ENCODE data around the gene ZNF581. TPM values are rescaled to one million over a fixed set of nuclear protein-coding genes. Genes with fewer than 3 reads are reported as not detected.
A peak's percentile ranks its signal among the peaks of the same experiment; 100 is the strongest.

ZNF581 gene
- total RNA-seq, 1 experiment from 2014 or later = 37.5 TPM

DNA sequence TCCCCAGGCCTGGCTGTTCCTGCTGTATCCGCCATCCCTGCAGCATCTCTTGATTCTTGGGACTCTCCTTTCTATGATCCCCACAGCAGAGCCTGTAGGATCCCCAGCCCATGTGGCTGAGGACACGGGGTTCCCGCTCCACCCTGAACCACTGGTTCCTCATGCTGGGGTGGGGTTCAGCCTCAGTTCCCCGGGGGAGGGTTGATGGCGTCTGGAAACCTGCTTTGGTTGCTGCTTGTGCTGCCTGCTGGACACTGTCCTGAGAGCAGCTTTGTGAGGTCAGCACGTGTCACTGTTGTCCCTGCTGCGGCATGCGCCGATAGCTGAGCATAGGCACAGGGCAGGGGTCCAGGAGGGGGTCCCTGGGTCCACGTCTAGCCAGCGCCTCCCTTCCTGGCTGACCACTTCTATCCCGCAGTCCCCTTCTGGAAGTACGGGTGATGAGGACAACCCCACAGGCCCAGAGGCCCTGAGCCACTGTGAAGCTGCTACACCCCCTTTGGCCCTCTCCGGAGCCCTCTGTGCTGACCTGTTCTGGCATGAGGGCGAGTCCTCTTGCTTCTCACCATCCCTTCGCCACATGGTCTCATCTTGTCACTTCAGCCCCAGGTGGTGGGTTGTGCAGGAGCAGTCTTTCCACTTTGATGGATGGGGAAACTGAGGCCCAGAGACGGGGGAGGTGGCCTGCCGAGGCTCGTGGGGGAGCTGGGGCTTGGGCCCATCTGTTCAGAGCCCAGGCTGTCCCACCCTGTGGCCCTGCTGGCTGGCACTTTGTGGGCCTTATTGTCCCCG is 37.1 kb downstream of the ZNF581 start:
- no peaks in the 10 kb centered on the region for H3F3A ChIP-seq (ENCODE audit: low read length, unreplicated experiment)
- CTCF ChIA-PET = no interaction called here
- ATAC-seq (no peak), DNase-seq (no peak)
- peak overlapping the region; percentile 55 for H3K4me2 ChIP-seq (ENCODE audit: low read length)
- no peak overlapping the region for H2AFZ ChIP-seq (ENCODE audit: low read length)
- intact Hi-C loops (cut with micrococcal nuclease) = no loop called here
- no TSS peak for BruUV-seq (replicated peaks)
- TF ChIP-seq, protein P1, sequence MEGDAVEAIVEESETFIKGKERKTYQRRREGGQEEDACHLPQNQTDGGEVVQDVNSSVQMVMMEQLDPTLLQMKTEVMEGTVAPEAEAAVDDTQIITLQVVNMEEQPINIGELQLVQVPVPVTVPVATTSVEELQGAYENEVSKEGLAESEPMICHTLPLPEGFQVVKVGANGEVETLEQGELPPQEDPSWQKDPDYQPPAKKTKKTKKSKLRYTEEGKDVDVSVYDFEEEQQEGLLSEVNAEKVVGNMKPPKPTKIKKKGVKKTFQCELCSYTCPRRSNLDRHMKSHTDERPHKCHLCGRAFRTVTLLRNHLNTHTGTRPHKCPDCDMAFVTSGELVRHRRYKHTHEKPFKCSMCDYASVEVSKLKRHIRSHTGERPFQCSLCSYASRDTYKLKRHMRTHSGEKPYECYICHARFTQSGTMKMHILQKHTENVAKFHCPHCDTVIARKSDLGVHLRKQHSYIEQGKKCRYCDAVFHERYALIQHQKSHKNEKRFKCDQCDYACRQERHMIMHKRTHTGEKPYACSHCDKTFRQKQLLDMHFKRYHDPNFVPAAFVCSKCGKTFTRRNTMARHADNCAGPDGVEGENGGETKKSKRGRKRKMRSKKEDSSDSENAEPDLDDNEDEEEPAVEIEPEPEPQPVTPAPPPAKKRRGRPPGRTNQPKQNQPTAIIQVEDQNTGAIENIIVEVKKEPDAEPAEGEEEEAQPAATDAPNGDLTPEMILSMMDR (conservative IDR thresholded peaks at IDR 0.05; ENCODE audit: low read depth, low read length) = no peak
- TF ChIP-seq EZH2phosphoT487 (IDR thresholded peaks at IDR 0.05; ENCODE audit: borderline replicate concordance, low read length) = no peak
- no peak for TF ChIP-seq EZH2 (IDR thresholded peaks at IDR 0.05; ENCODE audit: low read length, unreplicated experiment)
- peaks cover 29% of the 10 kb centered on the region for H3K4me1 ChIP-seq (ENCODE audit: insufficient read depth, low read length)
- no peaks in the 10 kb centered on the region for H3K9me2 ChIP-seq (replicated peaks; ENCODE audit: low read length)
- no peaks in the 10 kb centered on the region for H3K27me3 ChIP-seq (ENCODE audit: low read length)
- POLR2A ChIA-PET (ENCODE audit: unreplicated experiment) = interaction anchor here (0.6 kb wide), 1 partner anchor 9 kb away, joined by 3 read pairs; no protein-coding TSS in a partner anchor
- no peak overlapping the region for H3K9ac ChIP-seq (ENCODE audit: low read length)
- peaks cover 45% of the 10 kb centered on the region for H3K36me3 ChIP-seq (ENCODE audit: low read depth, low read length)
- peaks cover 48% of the 10 kb centered on the region for H4K20me1 ChIP-seq (ENCODE audit: low read length)
- peak overlapping the region; percentile 69 for H3K27ac ChIP-seq (ENCODE audit: low read length)
- no peaks in the 10 kb centered on the region for H3K9me3 ChIP-seq (ENCODE audit: low read length)
- peaks cover 89% of the 10 kb centered on the region for H3K79me2 ChIP-seq (ENCODE audit: low read length)
- H3K4me3 ChIP-seq (ENCODE audit: low read length) = no peak overlapping the region

DNA sequence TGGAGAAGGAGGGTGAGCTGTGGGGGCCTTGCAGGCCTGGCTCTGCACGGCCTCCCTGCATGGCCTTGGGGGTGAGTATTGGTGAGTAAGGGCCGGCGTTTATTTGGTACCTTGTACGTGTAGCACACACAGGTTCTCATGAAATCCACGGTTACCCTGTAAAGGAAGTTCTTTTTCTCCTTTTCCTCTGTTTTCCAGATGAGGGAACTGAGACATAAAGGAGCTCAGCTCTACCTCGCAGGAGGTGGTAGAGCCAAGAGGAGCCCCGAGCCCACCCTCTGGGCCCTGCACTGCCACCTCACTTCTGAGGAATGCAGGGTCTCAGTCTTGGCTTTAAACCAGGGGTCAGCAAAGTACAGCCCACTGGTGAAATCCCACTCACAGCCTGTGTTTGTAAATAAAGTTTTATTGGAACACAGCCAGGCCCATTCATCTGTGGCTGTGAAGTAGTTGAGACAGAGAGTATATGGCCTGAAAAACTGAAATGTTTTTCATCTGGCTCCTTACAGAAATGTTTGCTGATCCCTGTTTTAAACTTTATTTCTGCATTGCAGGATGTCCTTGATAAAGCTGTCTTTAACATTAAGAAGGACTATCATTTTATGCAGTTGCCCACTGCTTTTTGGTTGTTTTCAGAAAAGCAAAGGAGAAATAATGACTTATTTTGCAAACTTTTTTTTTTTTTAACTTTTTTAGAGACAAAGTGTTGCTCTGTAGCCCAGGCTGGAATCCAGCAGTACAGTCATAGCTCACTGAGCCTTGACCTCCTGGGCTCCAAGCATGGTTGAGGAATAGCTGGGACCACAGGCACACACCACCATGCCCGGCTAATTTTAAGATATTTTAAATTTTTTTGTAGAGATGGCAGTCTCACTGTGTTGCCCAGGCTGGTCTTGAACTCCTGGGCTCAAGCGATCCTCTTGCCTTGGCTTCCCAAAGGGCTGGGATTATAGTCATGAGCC is 38.0 kb downstream of the ZNF581 start:
- H3K79me2 ChIP-seq (ENCODE audit: low read length) = peaks cover 88% of the 10 kb centered on the region
- H4K20me1 ChIP-seq (ENCODE audit: low read length) = peaks cover 43% of the 10 kb centered on the region
- H3K4me2 ChIP-seq (ENCODE audit: low read length) = no peak overlapping the region
- H3K9ac ChIP-seq (ENCODE audit: low read length) = no peak overlapping the region
- H3K4me1 ChIP-seq (ENCODE audit: insufficient read depth, low read length) = peaks cover 29% of the 10 kb centered on the region
- H3K9me2 ChIP-seq (replicated peaks; ENCODE audit: low read length) = no peaks in the 10 kb centered on the region
- H3K36me3 ChIP-seq (ENCODE audit: low read depth, low read length) = peaks cover 52% of the 10 kb centered on the region
- H3K27me3 ChIP-seq (ENCODE audit: low read length) = no peaks in the 10 kb centered on the region
- intact Hi-C loops (cut with micrococcal nuclease) = no loop called here
- no peak overlapping the region for H3K27ac ChIP-seq (ENCODE audit: low read length)
- ChIA-PET CTCF (interaction anchor here (0.5 kb wide), 1 partner anchor 525 kb away, joined by 5 read pairs; no protein-coding TSS in a partner anchor), POLR2A (ENCODE audit: unreplicated experiment) (interaction anchor here (0.6 kb wide), 1 partner anchor 9 kb away, joined by 3 read pairs; no protein-coding TSS in a partner anchor)
- TF ChIP-seq, protein P1 (conservative IDR thresholded peaks at IDR 0.05; ENCODE audit: low read depth, low read length) = no peak
- TF ChIP-seq EZH2 (IDR thresholded peaks at IDR 0.05; ENCODE audit: low read length, unreplicated experiment) = no peak
- TF ChIP-seq EZH2phosphoT487 (IDR thresholded peaks at IDR 0.05; ENCODE audit: borderline replicate concordance, low read length) = no peak
- H2AFZ ChIP-seq (ENCODE audit: low read length) = no peak overlapping the region
- BruUV-seq (replicated peaks) = no TSS peak
- no peaks in the 10 kb centered on the region for H3F3A ChIP-seq (ENCODE audit: low read length, unreplicated experiment)
- no peak for ATAC-seq
- no peak overlapping the region for H3K4me3 ChIP-seq (ENCODE audit: low read length)
- no peaks in the 10 kb centered on the region for H3K9me3 ChIP-seq (ENCODE audit: low read length)
- DNase-seq = no peak
